NCI-H510A treated with DMSO at 0.1 percent for 48 hours (cell line): ENCODE measurements around the gene PP2D1.
"Not testable (repeated sequence)": the region's sequence is repeated elsewhere in the genome, so short reads cannot be mapped to it uniquely, and the experiment has no call there.

Experiments used
- DNase-seq: peaks from one replicate; lab custom pipeline; 2025; lab: John Stamatoyannopoulos, UW

Gene PP2D1

DNA sequence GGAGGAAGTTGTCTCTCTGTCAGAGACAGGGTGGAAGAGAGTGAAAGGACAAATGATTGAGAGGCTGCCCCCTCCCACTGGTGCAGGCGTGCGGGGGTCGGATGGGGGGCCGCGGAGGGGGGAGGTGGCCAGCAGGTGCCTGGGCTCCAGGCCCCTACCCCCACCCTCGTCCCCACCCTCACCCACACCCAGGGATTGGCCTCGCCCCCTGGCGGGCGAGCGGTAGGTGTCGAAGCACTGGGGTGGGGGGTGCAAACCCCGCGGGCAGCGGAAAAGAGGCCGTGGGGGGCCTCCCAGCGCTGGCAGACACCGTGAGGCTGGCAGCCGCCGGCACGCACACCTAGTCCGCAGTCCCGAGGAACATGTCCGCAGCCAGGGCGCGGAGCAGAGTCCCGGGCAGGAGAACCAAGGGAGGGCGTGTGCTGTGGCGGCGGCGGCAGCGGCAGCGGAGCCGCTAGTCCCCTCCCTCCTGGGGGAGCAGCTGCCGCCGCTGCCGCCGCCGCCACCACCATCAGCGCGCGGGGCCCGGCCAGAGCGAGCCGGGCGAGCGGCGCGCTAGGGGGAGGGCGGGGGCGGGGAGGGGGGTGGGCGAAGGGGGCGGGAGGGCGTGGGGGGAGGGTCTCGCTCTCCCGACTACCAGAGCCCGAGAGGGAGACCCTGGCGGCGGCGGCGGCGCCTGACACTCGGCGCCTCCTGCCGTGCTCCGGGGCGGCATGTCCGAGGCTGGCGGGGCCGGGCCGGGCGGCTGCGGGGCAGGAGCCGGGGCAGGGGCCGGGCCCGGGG is 27.9 kb upstream of the PP2D1 start, which contains the start of gene KAT2B:
Gene KAT2B, plus strand, starts transcription at position 682 of the 783 bp plus-strand sequence. Its CDS starts 32 bp downstream, at position 714.
- peak; percentile 38 for DNase-seq

DNA sequence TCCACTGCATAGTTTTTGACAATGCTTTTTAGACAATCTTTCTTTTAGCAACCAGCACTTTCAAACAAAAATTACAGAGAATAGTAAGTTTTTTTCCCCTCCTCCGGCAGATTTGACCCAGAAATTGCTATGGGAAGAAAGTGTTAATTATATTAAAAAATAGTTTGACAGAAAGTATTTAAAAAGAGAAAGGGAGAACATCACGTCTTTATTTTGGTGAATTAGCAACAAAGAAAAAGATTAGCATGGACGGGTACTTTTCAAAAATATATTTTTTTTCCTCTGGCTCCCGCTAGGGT is 27.4 kb upstream of the PP2D1 start:
- no peak for DNase-seq

DNA sequence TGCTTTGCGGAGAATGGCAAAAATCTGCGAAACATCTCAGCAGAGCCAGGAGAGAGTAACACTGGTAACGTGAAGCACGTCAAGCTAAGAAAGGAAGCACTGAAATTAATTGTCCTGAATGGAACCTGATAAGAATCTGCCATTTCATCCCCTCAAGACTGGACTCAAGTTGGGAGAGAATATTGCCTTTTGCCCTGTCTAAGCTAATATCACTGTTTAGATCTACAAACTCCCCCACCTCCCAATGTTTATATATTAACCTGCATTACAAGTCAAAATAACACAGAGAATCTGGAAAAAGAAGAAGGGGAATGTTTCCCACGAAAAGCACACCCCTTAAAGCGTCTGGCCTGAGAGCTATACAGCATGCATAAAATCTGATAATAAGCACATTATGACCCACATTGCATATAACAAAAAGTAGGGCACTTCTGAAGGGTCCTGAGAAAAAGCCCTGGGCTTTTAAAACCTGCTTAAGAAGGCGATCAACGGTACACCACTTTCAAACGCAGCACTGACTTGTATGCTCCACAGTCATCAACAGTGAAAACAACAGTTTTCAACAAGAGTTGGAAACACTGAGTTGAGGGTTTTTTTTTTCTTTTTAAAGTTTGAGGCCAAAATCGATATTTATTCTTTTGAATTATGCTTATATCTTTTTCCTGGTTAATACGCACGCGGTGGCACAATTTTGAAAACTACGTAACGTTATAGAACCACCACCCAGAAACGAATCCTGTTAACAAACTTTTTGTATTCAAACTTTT is 26.8 kb upstream of the PP2D1 start:
- no peak for DNase-seq

DNA sequence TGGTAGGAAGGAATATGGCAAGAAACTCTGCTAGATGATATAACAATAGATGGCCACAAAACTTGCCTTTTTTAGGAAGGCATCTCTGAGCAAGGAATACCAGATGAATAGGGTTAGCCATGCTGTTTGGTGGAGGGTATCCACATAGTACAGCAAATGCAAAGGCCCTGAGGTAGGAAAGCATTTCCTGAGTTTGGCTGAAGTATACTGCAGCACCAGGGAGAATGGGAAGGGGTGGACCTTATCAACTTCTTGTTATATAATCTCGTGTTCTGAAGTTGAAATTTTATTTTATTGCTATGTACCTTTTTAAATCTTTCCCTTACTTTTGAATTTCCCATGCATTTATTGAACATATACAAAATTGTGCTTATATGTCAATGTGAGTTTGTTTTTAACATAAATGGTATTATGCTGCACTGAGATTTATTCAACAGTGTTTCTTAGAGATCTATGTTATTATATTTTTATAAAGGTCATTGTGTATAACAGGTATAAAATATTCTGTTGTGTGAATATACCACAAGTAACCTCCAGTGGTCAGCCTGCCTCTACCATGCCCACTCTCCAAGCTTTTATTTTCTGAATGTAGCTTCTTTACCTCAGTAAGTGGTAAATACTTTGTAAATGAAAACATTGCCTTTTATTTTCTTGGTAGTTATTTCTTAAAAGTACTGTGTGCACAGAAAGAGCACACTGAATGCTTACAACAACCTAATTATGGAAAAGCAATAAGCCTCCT is 25.4 kb upstream of the PP2D1 start:
- no peak for DNase-seq

DNA sequence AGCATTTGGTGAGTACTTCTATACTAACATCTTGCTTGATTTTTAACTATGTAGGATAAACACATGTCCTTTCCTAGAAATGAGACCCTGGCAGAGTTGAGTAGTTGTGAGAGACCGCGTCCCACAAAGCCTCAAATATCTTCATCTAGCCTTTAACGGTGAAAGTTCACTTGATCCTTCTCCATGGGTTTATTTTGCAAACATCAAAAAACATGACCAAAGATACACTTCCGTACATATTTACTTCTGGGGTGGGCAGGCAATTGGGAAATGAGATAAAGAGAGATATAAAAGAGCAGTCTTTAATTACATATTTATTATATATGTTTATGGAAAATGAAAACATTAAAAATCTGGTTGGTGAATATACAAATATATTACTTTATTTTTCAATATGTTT is 23.0 kb upstream of the PP2D1 start:
- DNase-seq: no peak

DNA sequence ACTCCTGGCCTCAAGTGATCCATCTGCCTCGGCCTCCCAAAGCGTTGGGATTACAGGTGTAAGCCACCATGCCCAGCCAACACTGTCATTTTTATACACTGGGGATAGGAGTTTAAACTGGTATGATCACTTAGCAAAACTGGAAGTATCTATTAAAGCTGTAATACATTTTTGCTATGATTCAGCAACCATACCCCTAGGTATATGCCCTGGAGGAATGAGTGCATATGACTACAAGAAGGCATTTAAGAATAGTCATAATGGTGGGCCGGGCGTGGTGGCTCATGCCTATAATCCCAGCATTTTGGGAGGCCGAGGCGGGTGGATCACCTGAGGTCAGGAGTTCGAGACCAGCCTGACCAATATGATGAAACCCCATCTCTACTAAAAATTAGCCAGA is 19.9 kb upstream of the PP2D1 start:
- not testable (repeated sequence) for DNase-seq

DNA sequence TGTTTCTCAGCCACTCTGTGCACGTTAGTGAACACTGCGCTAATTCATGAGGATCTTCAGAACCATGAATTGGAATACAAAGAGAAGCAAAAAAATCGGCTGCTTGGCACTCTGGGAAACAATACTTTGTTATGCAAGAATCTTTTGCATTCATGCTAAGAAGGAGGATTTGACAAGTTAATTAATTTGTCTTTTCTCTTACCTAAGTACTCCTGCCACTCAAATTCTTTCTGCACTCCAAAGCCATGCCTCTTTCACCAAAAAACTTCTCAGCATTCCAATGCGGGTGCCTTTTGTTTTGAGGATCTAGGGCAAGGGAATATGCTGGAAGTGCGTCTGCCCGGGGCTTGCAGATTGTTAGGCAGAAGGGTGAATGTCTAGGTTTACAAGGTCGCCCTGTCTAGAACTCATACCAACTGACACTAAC is 16.9 kb upstream of the PP2D1 start:
- DNase-seq: no peak

DNA sequence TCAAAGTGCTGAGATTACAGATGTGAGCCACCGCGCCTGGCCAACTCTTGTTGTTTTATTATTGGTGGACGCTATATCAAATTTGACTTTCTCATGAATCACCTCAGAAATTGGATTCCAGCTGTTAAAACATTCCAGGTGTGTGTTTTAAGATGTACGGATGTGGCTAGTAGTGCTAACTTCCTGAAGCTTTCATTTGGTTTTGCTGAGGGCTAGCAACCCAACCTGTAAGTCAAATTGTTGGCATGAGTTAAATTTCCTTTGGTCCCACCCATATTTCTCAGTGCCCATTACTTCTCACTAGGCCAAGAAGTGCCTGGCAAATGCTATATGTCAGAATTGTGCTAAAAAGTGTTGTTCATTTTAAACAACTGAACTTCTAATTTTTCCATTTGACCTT is 15.1 kb upstream of the PP2D1 start:
- DNase-seq: no peak

DNA sequence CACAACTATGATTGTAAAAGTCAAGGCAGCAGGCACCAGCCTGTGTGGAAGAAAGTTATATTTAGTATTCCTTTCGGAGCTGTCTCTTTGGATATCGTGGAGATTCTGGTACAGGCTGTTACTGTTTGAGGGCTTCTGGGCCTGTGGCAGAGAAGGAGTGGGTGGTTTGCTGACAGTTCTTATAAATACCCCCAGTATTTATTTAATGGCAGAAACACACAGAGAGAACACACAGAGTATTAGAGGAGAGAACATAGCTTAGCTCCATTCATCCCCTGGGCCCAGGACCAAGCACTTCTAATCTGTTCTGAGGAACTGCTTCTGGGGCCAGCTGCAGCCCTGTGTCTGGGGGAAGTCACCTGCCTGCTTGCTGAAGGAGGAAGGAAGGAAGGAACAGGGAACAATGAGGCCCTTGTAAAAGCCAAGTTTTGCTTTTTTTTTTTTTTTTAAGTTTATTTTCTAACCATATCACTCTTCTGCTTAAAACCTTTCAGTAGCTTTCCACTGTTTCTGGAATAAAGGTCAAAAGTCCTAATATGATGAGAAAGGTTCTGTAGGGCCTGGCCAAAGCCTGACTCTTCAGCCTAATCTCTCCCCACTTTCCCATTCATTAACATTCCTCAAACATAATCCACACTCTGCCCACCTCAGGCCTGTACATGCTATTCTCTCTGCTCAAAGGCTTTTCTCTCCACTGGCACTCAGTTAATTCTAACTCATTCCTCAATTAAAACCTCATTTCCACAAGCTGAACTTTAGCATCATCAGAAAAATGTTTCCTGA is 11.8 kb upstream of the PP2D1 start:
- DNase-seq: no peak

DNA sequence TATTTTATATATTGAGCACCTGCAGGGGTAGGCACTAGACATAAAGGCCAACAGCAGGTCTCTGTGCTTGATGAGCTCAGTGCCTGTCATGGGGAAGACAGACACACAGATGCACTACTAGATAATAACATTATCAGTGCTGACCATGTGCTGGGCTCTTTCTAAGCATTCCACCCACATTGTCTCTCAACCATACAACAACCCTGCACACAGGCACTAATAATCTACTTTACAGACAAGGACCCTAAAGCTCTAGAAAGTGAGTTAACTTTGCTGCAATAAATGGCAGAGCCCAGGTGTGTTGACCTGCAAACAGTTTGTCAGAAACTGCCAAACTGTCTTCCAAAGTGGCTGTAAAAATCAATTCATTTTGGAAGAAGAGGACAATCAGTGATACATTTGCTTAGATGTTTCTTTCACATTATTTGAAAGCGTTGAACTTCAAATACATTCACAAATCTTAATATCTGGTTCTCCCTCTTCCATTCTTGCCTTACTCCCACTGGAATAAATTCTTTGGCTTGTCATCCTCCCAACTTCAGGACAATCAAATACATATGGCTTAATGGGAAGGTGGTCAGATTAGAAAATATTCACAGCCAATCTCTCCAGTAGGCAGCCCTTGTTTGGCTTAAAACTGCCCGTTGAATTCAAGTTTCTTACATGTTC is 11.0 kb upstream of the PP2D1 start:
- no peak for DNase-seq

DNA sequence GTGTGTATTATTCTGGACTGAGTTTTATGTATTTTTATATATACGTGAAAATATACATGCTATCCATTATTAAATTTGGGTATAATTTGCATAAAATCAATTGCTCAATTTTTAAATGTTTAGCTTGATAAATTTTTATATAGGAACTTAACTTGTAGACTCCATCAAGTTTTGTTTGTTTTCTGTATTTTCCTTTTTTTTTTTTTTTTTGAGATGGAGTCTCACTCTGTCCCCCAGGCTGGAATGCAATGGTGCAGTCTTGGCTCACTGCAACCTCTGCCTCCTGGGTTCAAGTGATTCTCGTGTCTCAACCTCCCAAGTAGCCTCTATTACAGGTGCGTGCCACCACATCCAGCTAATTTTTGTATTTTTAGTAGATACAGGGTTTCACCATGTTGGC is 4.0 kb upstream of the PP2D1 start:
- DNase-seq: not testable (repeated sequence)

DNA sequence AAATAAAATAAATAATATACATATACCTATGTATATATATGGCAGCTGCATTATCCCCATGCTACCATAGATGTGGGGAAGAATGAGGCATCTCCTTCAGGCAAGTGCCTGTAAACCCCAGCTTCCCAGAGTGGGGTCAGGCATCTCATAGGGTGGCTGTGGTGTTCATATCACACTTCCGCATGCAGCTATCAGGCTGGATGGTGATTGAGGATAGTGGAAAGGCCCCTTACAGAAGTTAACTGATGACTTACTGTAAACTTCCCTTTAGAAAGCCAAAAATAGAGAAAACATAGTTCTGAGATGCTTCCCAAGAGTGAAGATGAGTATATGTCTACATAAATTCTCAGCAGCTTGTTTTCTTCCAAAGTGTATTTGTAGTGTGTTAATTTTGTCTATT is 3.5 kb upstream of the PP2D1 start:
- no peak for DNase-seq

DNA sequence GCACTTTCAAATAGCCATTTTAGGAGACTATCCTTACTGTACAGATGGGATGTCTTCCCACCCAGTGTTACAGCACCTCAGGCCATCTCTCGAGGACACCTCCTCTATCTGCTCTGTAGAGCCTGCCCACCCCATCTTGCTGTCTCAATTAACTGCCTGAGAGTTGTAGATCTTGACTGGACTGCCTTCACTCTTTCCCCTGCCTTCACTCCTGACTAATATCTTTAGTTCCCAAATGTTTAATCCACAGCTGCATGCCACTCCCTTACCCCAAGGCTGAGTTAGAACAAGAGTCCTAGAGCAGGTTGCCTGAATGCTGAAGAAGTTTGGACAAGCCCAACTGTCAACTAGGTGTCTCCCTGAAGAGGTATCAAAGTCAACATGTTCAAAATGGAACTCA is 1.3 kb upstream of the PP2D1 start:
- no peak for DNase-seq

DNA sequence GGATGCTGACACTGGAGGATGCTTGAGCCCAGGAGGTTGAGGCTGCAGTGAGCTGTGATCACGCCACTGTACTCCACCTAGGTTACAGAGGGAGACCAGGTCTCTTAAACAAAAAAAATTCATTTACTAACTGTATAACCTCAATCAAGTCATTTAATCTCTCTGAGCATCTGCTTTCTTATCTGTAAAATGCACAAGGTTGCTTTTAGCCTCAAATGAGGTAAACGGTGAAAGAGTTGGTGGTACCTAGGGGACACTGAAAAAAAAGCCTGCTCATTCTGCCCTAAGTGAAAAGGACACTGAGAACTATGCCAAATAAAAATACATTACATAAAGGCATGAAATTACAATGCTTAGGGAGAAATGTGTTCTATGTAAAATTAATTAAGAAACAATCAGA is 3.4 kb downstream of the PP2D1 start:
- no peak for DNase-seq

DNA sequence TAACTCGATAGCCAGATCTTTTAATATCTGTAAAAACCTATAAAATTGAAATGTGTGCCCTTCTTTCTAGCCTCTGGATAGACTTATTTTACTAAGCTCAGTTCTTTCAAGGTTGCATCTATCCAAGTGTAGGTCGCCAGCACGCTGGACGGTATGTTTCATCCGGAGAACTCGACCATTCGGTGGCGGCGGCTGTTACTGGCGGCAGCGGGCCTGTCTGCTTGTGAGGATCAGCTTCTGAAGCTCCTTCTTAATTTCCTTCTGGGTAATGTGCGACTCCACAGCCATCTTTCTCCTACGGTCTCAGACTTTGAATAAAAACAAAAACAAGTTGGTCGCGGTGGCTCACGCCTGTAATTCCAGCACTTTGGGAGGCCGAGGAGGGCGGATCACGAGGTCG is 4.1 kb downstream of the PP2D1 start:
- DNase-seq: no peak

DNA sequence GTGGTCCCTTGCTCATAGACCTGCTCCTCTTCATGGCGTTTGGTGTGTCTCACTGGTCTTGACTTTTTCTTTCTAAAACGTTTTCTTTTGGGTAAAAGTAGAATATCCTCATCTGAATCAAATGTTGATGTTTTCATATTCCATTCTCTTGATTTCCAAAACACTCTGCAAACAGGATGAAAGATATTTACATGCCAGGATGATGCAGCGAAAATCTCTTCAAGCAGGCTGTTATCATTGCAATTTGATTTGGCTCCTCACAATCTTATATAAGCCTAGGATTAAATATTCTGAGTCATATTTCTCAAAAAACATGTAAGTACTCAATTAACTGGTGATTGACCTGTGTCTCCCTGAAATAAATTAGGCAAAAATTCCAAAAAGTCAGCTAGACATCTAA is 10.1 kb downstream of the PP2D1 start:
- DNase-seq: no peak

DNA sequence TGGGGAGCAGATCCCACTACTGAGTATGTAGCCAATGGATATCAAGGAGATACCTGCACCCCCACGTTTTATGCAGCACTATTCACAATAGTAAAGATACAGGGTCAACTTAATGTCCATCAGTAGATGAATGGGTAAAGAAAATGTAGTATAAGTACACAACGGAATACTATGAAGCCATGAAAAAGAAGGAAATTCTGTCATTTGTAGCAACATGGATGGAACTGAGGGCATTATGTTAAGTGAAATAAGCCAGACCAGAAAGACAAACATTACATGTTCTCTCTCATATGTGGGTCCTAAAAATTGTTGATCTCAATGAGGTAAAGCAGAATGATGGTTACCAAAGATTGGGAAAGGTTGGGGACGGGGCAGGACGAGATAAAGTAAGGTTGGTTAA is 14.6 kb downstream of the PP2D1 start:
- DNase-seq: no peak

DNA sequence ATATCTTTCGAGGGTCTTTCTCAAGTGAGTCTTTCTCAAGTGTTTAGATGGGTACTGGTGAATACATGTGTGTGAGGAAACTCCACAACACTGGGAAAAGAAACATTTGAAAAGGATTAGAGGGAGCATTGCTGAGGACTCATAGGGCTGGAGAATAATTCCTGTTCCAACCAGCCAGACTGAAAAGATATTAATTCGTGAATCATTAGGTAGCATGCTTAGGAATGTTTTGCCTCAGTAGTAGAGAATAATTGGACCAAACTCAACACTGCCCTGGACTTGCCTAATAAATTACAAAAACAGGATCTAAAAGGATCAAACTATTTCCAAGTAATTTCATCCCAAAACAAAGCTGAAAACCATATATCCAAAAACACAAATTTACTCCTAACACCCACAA is 17.3 kb downstream of the PP2D1 start:
- DNase-seq: no peak

DNA sequence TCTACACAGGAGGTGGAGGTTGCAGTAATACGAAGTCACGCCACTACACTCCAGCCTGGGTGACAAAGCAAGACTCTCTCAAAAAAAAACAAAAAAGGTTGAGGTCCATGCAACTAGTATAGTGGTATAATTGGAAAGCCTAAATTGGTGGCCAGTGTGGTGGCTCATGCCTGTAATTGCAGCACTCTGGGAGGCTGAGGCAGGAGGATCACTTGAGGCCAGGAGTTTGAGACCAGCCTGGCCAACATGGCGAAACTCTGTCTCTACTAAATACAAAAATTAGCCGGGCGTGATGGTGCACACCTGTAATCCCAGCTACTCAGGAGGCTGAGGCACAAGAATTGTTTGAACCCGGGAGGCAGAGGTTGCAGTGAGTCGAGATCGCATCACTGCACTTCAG is 23.2 kb downstream of the PP2D1 start:
- not testable (repeated sequence) for DNase-seq

DNA sequence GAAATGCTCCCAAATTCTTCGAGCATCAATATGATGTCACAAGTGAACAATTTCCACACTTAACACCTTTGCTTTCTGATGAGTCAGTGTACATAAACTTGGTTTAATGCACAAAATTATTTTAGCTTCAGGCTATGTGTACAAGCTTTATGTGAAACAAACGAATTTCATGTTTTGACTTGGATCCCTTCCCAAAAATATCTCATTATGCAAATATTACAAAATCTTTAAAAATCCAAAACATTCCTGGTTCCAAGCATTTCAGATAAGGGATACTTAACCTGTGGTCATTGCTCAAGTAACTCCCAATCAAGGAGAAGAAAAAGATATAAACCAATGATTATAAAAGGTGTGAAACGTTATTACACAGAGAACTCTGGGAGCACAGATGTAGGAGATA is 40.0 kb downstream of the PP2D1 start:
- no peak for DNase-seq

DNA sequence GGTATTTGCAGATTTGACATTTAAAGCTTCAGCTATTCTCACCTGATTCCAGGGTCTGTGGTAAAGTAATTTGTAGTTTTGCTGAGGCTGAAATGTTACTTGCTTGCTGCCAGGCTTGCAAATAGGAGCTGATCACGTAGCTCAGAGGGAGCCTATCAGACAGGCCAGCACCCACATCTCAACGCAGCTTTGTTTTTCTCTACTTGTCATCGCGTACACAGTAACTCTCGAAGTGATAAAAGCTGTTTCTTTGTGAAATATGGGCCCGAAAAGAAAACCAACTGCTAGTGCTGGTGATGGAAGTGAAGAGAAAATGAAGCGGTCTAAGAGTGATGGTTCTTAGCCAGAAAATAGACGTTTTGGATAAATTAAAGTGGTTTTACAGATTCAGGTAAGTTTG is 41.7 kb downstream of the PP2D1 start:
- DNase-seq: no peak

DNA sequence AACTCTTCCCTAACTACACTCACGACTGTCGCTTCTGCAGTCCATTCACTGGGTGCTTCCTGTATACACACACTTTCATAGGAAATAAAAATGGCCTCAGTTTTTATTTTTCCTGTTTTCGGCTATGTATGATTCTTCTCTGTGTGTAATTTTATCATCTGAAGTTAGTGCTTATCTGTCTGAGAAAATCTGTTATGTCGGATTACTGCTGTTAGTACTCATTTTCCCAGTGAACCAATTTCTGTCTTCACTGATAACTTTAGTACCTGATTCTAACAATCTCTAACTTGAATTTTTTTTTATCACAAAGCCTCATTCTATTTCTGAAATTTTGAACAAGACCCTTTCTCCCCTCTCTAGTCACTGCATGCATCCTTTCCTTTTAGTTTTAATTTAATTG is 44.3 kb downstream of the PP2D1 start:
- DNase-seq: no peak
